ENCODE measurements around the gene LRRC3. TPM values are rescaled to one million over a fixed set of nuclear protein-coding genes. Genes with fewer than 3 reads are reported as not detected.

Gene LRRC3
- total RNA-seq, 3 donors from 2014 or later (not counting 1 experiment from before 2014, with no cell fraction given), result 0.36 to 0.50 (median 0.38) TPM

DNA sequence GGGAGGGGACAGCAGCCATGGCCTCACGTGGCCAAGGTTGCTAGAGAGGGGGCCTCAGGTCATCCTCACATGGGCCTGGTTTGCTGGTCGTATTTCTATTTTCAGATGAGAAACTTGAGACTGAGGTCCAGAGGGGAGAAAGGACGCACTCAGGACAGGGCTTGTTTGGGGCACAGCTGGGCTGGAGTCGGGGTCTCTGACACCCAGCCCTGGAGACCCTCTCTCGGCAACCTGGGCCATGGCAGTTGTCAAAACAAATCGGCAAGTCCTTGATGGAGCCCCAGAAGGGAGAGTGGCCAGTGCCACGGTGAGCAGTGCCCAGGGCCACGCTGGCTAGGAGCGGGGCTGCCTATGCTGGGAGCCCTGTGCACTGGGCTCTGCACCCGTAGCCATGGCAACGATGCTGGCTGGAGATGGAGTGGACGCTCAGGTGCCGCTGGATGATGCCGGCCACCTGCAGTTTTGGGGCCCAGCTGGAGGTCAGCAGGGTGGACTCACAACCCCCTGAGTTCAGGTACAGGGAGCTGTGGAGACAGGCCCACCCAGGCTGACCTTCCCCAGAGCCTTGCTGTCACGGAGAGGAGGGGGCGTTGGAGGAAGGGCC lies 11.1 kb downstream of the LRRC3 start:
- TF ChIP-seq, protein P1, sequence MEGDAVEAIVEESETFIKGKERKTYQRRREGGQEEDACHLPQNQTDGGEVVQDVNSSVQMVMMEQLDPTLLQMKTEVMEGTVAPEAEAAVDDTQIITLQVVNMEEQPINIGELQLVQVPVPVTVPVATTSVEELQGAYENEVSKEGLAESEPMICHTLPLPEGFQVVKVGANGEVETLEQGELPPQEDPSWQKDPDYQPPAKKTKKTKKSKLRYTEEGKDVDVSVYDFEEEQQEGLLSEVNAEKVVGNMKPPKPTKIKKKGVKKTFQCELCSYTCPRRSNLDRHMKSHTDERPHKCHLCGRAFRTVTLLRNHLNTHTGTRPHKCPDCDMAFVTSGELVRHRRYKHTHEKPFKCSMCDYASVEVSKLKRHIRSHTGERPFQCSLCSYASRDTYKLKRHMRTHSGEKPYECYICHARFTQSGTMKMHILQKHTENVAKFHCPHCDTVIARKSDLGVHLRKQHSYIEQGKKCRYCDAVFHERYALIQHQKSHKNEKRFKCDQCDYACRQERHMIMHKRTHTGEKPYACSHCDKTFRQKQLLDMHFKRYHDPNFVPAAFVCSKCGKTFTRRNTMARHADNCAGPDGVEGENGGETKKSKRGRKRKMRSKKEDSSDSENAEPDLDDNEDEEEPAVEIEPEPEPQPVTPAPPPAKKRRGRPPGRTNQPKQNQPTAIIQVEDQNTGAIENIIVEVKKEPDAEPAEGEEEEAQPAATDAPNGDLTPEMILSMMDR (IDR thresholded peaks at IDR 0.05), result no peak
- H3K36me3 Mint-ChIP-seq, result no peaks in the 10 kb centered on the region
- H3K9me3 Mint-ChIP-seq, result no peaks in the 10 kb centered on the region
- no peak overlapping the region for H3K4me3 ChIP-seq (ENCODE audit: low read length)
- H3K27ac ChIP-seq (ENCODE audit: low read length), result no peak overlapping the region
- no peak for ATAC-seq
- H3K4me1 Mint-ChIP-seq, result no peaks in the 10 kb centered on the region
- no peaks in the 10 kb centered on the region for H3K36me3 ChIP-seq (ENCODE audit: control insufficient read depth, insufficient read depth, low read length)
- DNase-seq, result no peak
- H3K27ac Mint-ChIP-seq, result no peak overlapping the region
- no peaks in the 10 kb centered on the region for H3K4me1 ChIP-seq (ENCODE audit: control insufficient read depth, insufficient read depth, low read length)
- H3K27me3 Mint-ChIP-seq (ENCODE audit: low read depth in 2 of 2), result peaks cover 10 to 14% of the 10 kb centered on the region in 2 donors
- WGBS (ENCODE audit: insufficient coverage), result 93% methylated on average over 16 of the region's 16 CpGs
- H3K27me3 ChIP-seq (ENCODE audit: control insufficient read depth, insufficient read depth, low read length), result no peaks in the 10 kb centered on the region
- intact Hi-C loops (cut with micrococcal nuclease), result no loop called here
- H3K9me3 ChIP-seq (ENCODE audit: control insufficient read depth, insufficient read depth, low read length), result no peaks in the 10 kb centered on the region
- H3K4me3 Mint-ChIP-seq, result no peak overlapping the region

- H3K36me3 Mint-ChIP-seq, result no peaks in the 10 kb centered on the region
- no peaks in the 10 kb centered on the region for H3K4me1 Mint-ChIP-seq
- WGBS (ENCODE audit: insufficient coverage), result 92% methylated on average over 36 of the region's 36 CpGs
- H3K27me3 Mint-ChIP-seq (ENCODE audit: low read depth in 2 of 2), result peaks cover 16 to 18% of the 10 kb centered on the region in 2 donors
- Histone ChIP-seq H3K4me1 (ENCODE audit: control insufficient read depth, insufficient read depth, low read length) (no peaks in the 10 kb centered on the region), H3K9me3 (ENCODE audit: control insufficient read depth, insufficient read depth, low read length) (no peaks in the 10 kb centered on the region), H3K27ac (ENCODE audit: low read length) (no peak overlapping the region), H3K27me3 (ENCODE audit: control insufficient read depth, insufficient read depth, low read length) (no peaks in the 10 kb centered on the region), H3K36me3 (ENCODE audit: control insufficient read depth, insufficient read depth, low read length) (no peaks in the 10 kb centered on the region), H3K4me3 (ENCODE audit: low read length) (no peak overlapping the region)
- ATAC-seq (no peak), DNase-seq (no peak)
- H3K4me3 Mint-ChIP-seq, result no peak overlapping the region
- TF ChIP-seq, protein P1 (IDR thresholded peaks at IDR 0.05), result no peak
- no peaks in the 10 kb centered on the region for H3K9me3 Mint-ChIP-seq
- intact Hi-C loops (cut with micrococcal nuclease), result no loop called here
- no peak overlapping the region for H3K27ac Mint-ChIP-seq
These were observed 11.9 kb downstream of the LRRC3 start for GRCh38 chr21:44466996-44467858.

- Histone ChIP-seq H3K9me3 (ENCODE audit: control insufficient read depth, insufficient read depth, low read length) (no peaks in the 10 kb centered on the region), H3K4me1 (ENCODE audit: control insufficient read depth, insufficient read depth, low read length) (no peaks in the 10 kb centered on the region), H3K36me3 (ENCODE audit: control insufficient read depth, insufficient read depth, low read length) (no peaks in the 10 kb centered on the region), H3K27me3 (ENCODE audit: control insufficient read depth, insufficient read depth, low read length) (no peaks in the 10 kb centered on the region), H3K27ac (ENCODE audit: low read length) (no peak overlapping the region), H3K4me3 (ENCODE audit: low read length) (no peak overlapping the region)
- WGBS (ENCODE audit: insufficient coverage), result 93% methylated on average over 15 of the region's 15 CpGs
- Mint-ChIP-seq H3K27me3 (ENCODE audit: low read depth in 2 of 2) (peaks cover 16 to 19% of the 10 kb centered on the region in 2 donors), H3K36me3 (no peaks in the 10 kb centered on the region), H3K4me3 (no peak overlapping the region), H3K9me3 (no peaks in the 10 kb centered on the region), H3K4me1 (no peaks in the 10 kb centered on the region), H3K27ac (no peak overlapping the region)
- DNase-seq, result no peak
- intact Hi-C loops (cut with micrococcal nuclease), result no loop called here
- no peak for ATAC-seq
- TF ChIP-seq, protein P1 (IDR thresholded peaks at IDR 0.05), result no peak
These were observed 12.5 kb downstream of the LRRC3 start for GRCh38 chr21:44467859-44468195.

Measured in natural killer cell (primary cell).